Mesenteric fat pad (tissue), 1 donor: ENCODE results near the gene HOXD11. TPM values are rescaled to one million over a fixed set of nuclear protein-coding genes. Genes with fewer than 3 reads are reported as not detected.

Source experiments
- DNase-seq: peaks from one replicate; pipeline ENCODE4 v3.0.0-alpha.2; 2020; ENCODE audit warnings: low spot score
- total RNA-seq: library from RNA; stranded (reverse); fragmentation: NEBNext Ultra II Directional; extraction: Animal tissue kit (Norgen Biotek cat#: 25700); gene quantifications from one replicate; pipeline ENCODE4 v1.2.1, GENCODE V29; 2021
- donor health status: DM: yes; HTN: yes; CAD: no.

The HOXD11 gene
- total RNA-seq, 1 donor from 2014 or later = 1.2 TPM

DNA sequence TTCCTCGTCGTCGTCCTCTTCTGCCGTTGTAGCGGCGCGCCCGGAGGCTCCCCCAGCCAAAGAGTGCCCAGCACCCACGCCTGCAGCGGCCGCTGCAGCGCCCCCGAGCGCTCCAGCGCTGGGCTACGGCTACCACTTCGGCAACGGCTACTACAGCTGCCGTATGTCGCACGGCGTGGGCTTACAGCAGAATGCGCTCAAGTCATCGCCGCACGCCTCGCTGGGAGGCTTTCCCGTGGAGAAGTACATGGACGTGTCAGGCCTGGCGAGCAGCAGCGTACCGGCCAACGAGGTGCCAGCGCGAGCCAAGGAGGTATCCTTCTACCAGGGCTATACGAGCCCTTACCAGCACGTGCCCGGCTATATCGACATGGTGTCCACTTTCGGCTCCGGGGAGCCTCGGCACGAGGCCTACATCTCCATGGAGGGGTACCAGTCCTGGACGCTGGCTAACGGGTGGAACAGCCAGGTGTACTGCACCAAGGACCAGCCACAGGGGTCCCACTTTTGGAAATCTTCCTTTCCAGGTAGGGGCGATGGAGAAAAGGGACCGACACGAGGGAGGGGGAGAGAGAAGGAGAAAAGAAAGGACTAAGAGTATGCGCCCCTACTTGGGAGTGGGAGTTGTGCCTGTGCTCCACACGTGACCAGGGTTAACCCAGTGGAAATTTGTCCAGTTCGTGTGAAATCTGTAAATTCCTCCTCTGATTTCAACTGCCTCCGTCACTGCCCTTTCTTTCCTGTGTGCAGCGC is 13.8 kb upstream of the HOXD11 start:
- DNase-seq = no peak

DNA sequence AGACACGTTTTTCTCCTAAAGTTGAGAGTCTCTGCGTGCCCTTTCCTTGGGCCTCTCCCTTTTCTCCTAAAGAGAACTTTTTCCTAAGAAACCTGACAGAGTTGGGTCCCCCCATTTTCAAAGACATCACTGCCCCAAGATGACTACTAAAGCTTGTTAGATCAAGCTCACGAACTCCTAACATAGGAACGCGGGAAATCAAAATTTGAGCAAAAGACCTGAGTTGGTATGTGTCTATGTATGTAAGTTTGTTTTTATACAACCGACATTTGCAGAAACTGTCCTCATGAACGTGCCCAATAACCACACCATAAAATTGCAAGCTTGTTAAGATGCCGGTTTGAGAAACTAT is 13.2 kb upstream of the HOXD11 start:
- DNase-seq = no peak

DNA sequence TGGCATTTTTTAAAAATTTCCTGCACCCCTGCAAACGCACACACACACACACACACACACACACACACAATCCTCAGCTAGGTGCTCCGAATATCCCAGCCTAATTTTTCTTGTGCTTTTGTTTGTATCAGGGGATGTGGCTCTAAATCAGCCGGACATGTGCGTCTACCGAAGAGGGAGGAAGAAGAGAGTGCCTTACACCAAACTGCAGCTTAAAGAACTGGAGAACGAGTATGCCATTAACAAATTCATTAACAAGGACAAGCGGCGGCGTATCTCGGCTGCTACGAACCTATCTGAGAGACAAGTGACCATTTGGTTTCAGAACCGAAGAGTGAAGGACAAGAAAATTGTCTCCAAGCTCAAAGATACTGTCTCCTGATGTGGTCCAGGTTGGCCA is 12.7 kb upstream of the HOXD11 start:
- no peak for DNase-seq

DNA sequence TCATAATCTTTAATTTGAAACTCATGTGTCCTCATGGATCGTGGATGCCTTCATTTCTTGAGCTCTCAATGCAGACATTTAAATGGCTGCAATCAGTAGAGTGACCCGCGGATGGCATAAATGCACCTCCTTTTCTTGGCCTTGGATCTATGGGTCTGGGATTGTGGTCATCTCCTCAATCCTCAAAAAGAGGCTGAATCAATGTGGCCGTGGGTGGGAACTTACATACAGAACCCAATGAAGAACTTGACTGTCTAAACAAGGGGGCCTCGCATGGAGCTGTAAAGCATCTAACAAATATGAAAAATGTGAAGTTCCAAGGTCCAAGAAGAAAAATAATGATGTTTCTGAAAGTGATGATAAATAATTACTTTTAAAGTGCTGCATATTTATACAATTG is 11.7 kb upstream of the HOXD11 start:
- DNase-seq = no peak

DNA sequence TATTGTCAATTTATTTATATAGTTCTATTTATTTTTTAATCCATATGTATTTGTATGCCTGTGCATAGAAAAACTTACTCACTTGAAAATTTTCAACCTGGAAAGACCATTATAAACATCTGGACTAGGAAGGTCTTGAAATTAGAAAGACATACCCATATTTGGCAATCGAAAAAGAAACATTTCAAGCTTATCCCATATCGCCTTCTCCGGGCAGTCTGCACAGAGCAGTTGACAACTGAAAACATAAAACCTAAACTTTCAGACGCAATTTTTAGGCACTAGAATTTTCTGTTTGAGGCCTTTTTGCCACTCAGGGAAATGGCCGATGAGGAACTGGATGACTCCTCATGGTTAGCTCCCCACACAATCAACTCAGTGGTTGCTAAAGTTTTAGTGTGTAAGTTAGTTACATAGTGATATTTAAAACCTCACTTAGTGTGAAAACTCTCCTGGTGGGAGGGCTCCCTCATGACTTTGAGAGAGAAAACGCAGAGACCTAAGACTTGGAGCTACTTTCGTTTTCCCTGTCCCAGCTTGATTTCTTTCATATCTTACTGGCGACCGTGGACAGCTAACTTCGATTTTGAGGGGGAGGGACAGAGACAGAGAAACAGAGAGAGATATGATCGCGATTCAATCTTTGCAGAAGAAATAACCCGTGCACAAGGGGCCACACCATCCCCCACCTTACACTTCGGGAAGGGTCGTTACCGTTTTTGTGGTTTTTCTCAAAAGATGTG is 10.7 kb upstream of the HOXD11 start:
- no peak for DNase-seq

DNA sequence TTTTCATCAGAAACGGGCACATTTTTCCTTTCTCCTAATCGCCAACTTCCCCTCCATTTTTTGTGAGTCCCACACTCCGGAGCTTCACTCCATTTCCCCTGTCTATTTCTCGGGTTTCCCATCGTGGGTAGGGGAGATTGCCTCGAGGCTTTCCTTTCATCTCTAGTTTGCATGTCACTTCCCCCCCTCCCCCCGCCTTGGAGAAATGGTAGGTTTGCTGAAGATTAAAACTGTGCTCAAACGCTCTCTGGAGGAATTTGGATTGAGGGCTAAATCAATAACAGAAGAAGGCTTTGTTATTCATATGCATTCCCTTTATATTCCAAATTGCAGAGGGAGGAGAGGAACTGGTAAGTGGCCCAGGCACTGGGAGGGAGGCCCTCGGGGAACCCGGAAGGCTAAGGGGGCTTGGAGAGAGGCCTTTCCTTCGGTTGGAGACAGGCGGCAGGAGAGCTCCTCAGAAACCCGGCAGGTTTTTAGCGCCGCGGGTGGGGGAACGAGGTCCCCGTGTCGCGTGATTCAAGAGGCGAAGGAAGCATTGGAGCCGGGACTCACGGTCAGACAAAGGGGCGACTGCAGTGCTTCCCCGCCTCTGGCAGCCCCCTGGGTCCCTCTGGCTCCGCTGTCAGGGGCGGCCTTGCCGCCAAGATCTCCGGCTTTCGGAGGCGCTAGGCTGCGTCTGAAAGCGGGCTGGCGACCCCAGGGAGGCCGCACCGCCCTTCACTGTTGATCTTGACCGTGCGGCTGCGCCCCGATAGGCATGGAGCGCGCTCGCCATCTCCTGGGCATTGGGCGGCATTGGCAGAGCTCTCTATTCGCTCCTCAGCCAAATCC is 9.9 kb upstream of the HOXD11 start:
- DNase-seq = peak; percentile 89

DNA sequence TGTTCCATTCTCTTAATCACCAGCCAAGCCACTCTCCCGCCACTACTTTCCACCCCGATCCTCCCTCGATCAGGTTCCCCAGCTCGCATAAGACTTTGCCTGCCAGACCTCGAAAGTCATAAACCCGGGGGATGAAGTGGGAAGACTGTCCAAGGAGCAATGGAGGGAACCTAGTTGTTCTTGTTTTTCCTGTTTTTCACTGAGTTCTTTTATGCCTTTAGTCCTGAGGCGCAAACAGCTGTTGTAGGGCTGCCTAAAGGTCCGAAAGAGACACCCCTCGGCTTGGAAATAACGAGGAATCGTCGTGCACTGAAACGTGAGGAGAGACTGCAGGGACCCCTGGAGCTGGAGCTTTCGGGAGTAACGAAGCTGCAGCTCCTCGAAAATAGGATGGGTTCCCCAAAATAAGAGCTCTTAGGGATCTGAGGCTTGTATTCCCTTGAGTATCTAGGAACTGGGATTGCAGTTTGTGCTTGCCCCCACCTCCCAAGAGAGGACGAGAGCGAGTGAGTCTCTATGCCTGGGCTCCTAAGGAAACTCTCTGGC is 9.2 kb upstream of the HOXD11 start:
- no peak for DNase-seq

DNA sequence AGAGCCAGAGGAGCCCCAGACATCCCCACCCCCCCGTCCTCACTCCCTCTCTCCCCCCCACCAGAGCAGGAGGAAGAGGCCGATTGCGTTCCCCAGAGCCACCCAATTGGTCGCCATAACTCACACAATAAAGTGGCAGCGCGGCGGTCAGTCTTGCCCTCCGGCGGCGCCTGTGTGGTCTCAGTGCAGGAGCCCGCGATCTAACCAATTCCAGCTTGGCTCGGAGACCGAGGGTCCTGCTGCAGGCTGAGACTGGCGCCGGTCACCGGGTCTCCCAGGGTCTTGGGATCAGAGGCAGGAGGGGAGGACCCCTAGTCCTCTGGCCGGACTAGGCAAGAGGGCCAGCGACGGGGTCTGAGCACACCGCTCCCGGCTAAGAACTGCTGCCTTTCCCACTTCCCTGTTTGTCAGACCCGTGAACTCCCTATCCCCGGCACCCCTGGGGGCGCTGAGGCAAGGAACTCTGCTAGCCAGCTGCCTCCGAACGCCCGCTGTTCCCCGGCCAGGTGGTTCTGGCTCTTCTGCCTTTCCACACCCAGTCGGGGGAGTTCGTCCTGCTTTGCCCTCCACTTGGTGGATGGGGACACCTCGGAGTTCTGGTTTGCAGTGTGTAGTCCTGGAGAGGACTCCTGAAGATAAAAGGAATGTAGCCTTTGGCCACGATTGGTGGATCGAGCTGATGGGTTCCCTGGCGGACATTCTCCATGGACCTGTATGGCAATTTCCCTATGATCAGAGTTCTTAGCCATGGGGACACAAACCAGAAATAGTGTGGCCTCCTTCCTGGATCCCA is 8.5 kb upstream of the HOXD11 start:
- peak; percentile 84 for DNase-seq

DNA sequence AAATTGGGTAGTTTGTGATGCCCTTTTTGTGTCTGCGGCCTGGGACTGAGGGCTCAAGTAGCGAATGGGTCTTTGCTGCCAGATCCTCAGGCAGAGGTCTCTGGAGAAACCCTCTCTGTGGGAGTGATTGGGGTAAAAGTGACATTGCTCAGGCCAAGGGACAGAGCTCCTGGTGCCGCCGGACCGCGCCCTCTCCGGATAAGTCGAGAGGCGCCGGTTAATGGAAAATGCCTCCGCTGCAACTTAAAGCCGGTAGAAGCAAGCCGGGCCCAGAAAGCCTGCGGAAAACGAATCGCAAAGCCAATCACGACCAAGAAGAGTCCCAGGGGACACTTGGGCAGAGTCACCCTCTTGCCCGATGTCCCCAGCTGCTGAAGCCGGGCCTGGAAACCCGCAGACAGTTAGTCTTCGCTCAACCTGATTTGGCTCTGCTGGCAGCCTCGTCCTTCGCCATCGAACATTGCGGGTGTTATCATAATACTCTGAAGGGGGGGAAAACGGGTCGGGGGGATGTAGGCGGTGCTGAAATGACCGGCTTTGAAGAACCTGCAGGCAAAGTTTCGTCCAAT is 7.8 kb upstream of the HOXD11 start:
- DNase-seq = no peak

DNA sequence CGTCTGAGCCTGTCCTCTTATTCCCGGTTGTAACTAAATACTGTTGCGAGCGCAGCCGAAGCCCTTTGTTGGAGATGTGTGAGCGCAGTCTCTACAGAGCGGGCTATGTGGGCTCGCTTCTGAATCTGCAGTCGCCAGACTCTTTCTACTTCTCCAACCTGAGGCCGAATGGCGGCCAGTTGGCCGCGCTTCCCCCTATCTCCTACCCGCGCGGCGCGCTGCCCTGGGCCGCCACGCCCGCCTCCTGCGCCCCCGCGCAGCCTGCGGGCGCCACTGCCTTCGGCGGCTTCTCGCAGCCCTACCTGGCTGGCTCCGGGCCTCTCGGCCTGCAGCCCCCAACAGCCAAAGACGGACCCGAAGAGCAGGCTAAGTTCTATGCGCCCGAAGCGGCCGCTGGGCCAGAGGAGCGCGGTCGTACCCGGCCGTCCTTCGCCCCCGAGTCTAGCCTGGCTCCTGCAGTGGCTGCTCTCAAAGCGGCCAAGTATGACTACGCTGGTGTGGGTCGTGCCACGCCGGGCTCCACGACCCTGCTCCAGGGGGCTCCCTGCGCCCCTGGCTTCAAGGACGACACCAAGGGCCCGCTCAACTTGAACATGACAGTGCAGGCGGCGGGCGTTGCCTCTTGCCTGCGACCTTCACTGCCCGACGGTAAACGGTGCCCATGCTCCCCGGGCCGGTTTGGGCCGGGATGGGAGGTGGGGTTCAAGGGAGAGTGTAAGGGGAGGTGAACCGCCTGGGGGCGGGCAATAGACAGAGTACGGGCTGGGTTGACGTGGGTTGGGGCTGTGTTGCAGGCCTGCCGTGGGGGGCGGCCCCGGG is 7.1 kb upstream of the HOXD11 start, which contains the start of gene HOXD12:
TSS of gene HOXD12 (plus strand) at position 68 of the 819 bp plus-strand sequence. CDS start at position 75, 7 bp downstream.
- DNase-seq = no peak

DNA sequence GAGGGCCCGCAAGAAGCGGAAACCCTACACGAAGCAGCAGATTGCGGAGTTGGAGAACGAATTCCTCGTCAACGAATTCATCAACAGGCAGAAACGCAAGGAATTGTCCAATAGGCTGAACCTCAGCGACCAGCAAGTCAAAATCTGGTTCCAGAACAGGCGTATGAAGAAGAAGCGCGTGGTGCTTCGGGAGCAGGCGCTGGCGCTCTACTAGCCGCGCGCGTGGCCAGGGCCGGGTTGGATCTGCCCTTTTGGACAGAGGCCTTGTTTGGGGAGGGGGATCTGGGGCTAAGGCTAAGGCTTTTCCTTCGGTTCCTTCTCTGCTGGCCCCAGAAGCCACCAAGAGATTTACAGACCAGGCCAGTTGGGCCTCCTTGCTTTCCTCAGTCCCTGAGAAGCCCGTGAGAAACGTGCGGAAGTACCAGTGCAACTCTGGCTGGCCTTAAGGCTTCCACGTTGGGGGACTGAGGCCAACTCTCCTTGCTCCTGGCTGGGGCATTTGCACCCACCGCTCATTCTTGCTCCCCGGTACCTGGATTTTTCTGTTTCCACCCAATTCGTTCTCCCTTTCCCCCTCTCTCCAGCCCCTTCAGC is 6.4 kb upstream of the HOXD11 start:
- DNase-seq = no peak

DNA sequence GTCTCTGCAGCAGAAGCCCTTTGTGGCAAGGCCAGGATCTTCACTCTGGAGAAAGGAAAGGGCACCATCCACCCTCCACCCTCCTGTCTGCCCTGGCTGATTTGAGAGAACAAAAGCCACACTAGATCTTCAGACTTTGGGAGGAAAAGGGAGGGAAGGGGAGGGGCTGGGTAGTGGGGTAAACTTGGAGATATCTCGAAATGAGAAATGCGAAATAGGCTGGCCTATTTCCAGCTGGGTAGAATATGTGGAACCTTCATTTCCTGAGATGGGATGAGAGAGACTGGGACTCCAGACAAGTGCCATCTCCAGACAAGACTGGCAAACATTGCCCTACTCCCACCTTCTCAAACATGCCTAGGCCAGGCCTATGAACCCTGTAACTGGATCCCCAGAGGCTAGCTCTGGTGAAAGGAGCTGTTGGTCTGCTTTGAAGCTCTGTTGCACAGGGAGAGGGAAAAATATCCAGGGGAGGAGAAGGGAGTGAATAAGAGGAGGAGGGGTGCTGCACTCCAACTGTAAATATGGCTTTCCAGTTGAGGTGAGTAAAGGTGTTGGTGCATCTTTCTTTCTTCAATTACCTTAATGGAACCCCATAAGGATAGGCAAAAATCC is 5.8 kb upstream of the HOXD11 start:
- DNase-seq = no peak

DNA sequence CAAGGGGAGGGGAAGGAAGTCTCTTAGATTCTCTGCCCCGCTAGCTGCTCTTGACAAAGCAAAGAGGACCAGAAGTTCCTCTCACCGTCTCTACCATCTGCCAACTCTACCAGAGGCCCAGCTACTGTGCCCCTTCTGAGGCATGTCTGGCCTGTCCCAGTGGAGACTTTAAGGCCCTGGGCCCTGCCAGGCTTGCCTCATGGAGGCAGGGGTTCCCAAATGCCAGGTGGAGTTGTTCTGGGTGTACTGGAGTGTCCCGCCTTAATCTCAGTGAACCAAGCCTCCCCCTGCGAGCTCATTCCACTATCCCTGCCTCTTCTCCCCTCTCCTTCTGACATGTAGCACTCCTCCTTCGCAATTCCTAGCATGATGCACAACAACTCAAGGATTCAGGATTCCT is 5.2 kb upstream of the HOXD11 start:
- no peak for DNase-seq

DNA sequence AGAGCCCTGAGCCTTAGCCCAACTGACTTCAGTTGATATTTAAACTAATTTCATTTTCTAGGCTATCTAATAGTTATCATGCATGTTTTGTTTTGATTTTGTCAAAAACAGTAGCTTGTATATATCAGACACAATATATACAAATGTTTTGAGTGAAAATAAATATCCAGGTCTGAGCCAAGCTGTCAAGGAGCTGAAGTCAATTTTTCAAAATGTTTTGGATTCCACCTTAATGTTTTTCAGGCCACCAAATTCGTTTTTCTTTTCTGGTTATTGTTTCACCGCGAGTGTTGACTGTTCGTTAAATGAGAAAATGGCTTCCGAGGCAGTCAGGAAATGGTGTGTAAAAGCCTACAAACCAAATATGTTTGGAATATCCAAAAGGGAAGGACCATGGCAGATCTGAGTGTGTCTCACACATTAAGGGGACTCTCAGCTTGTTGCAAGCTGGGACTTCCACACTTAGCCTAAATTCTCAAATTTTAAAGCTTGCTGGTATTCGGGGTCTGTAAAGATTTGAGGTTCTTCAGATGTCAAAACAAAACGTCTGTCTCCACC is 4.7 kb upstream of the HOXD11 start:
- no peak for DNase-seq

DNA sequence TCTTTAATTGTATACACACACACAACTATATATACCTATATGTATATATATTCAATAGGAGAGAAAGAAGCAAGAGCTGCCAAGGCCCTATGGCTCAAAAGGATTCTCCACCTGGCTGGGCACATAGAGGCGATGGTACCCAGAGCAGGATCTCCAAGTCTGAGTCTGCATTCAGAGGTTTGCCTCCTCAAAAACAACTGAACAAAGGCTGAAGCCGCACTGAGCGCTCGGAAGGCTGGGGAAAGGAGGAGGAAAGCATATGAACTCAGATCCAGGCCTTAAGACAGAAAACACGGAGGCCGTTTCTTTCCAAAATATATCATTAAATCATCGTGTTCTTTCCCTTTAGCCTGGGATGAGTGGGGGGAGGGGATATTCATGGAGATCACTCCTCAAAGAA is 3.9 kb upstream of the HOXD11 start:
- no peak for DNase-seq

DNA sequence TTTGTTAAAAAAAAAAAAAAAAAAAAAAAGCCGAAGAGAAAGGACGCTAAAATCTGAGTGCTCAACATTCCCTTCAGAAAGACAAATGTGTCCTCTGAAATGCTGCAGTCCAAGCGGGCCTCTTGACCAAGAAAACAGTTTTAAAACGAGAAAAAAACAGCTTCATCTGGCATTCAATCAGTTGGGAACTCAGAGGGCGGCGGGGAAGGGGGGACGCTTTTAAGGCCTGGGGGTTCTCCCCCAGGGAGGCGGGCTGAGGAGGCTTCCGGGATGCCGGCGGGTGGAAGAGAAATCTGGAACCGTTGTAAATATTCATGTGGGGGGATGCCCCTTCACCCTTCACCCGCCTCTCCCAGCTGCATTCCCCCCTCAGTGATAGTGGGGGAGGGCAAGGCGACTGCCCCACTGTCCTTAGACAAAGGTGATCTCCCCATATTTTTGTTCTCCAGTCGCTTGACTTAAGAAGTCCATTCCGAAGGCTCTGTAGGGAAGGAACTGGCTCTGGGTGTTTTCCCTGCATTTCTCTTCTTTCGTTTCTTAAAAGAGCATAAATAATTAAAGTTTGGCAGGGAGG is 3.3 kb upstream of the HOXD11 start:
- no peak for DNase-seq

DNA sequence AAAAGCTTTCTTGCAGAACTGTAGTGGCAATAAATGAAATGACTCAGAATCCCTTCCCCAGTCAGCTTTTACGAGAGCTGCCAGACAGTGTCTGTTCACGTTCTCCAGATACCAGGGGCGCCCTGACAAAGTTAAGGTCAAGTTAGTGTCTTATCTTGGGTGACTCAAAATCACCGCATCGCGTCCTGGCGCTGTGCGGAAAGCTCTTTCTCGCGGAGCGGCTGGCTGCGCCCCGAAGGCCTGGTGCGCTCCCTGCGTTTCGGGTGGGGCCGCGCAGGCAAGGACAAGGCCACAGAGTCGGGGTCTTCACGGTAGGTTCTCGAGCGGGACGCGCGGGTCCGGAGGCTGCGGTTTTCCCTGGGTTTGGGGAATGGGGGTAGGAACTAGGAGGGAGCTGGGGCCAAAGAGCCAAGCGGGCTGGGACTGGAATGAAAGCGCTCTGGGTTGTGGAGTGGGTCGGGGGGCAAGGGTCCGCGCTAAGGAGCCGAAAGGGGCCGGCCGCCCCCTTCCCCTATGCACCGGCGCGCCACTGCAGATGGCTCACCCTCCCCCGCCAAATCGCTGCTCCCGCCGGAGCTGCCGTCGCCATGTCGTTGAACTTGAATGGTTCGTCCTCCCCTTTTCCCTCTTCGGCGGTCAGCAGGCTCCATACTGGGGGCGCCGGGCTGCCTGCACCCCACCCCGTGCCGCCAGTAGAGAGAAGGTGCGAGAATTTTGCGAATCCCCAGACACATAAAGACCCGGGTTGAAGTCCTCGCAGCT is 2.6 kb upstream of the HOXD11 start:
- peak; percentile 89 for DNase-seq
